Neural progenitor cell (in vitro differentiated cells): Measurements from ENCODE around the gene VCL. TPM values are rescaled to one million over a fixed set of nuclear protein-coding genes. Genes with fewer than 3 reads are reported as not detected.

Source experiments
- DNase-seq: peaks from one replicate; pipeline ENCODE4 v3.0.0-alpha.2; 2016; ENCODE audit warnings: low spot score
- H2AFZ ChIP-seq: fragments of 200-600 bp; sonication (generic); replicated peaks from 2 replicates; pipeline ENCODE4 v1.6.1; 2016; ENCODE audit warnings: antibody characterized with exemption
- H3F3A ChIP-seq: fragments of 200-600 bp; sonication (generic); 2 replicates; pipeline ENCODE4 v1.6.1; 2016; ENCODE audit warnings: antibody characterized with exemption, low read depth
- H3K27ac ChIP-seq: fragments of 200-600 bp; sonication (generic); 2 replicates; pipeline ENCODE4 v1.5.1; 2016; ENCODE audit warnings: mild to moderate bottlenecking
- H3K27me3 ChIP-seq: fragments of 200-600 bp; sonication (generic); 2 replicates; pipeline ENCODE4 v1.6.1; 2016; ENCODE audit warnings: mild to moderate bottlenecking, moderate library complexity
- H3K36me3 ChIP-seq: fragments of 200-600 bp; sonication (generic); 2 replicates; pipeline ENCODE4 v1.5.1; 2016
- H3K4me1 ChIP-seq: fragments of 200-600 bp; sonication (generic); 2 replicates; pipeline ENCODE4 v1.6.1; 2016; ENCODE audit warnings: mixed run types
- H3K4me2 ChIP-seq: fragments of 200-600 bp; sonication (generic); 2 replicates; pipeline ENCODE4 v1.6.1; 2016
- H3K4me3 ChIP-seq: fragments of 200-600 bp; sonication (generic); 2 replicates; pipeline ENCODE4 v1.5.1; 2016
- H3K79me2 ChIP-seq: fragments of 200-600 bp; sonication (generic); 2 replicates; pipeline ENCODE4 v1.6.1; 2016; ENCODE audit warnings: low read depth
- H3K9ac ChIP-seq: fragments of 200-600 bp; sonication (generic); 2 replicates; pipeline ENCODE4 v1.6.1; 2016
- H3K9me3 ChIP-seq: fragments of 200-600 bp; sonication (generic); 2 replicates; pipeline ENCODE4 v1.5.1; 2016; ENCODE audit warnings: low read depth
- H4K20me1 ChIP-seq: fragments of 200-600 bp; sonication (generic); 2 replicates; pipeline ENCODE4 v1.6.1; 2016; ENCODE audit warnings: low read depth
- H3K27ac Mint-ChIP-seq: 3 replicates; pipeline ENCODE4 v1.8.0; 2021; ENCODE audit warnings: mixed read lengths
- H3K27me3 Mint-ChIP-seq: 2 replicates; pipeline ENCODE4 v1.8.0; 2022; ENCODE audit warnings: low read depth, mild to moderate bottlenecking, inconsistent platforms, moderate library complexity, mixed read lengths; ENCODE audit not compliant: insufficient read depth
- H3K36me3 Mint-ChIP-seq: 3 replicates; pipeline ENCODE4 v1.8.0; 2021; ENCODE audit warnings: mixed read lengths
- H3K4me1 Mint-ChIP-seq: 3 replicates; pipeline ENCODE4 v1.8.0; 2021; ENCODE audit warnings: mixed read lengths
- H3K4me3 Mint-ChIP-seq: 3 replicates; pipeline ENCODE4 v1.8.0; 2021; ENCODE audit warnings: mild to moderate bottlenecking, moderate library complexity, mixed read lengths
- H3K9me3 Mint-ChIP-seq: 3 replicates; pipeline ENCODE4 v1.8.0; 2020; ENCODE audit warnings: mixed read lengths
- CTCF ChIP-seq: fragments of 200-600 bp; sonication (generic); IDR thresholded peaks from 2 replicates; pipeline ENCODE4 v1.5.1; 2017; ENCODE audit warnings: antibody characterized with exemption, mild to moderate bottlenecking
- EZH2 ChIP-seq: fragments of 200-600 bp; sonication (generic); IDR thresholded peaks from 2 replicates; pipeline ENCODE4 v1.6.1; 2017; ENCODE audit warnings: antibody characterized with exemption, mild to moderate bottlenecking, moderate library complexity
- EZH2phosphoT487 ChIP-seq: fragments of 200-600 bp; sonication (generic); IDR thresholded peaks from 2 replicates; pipeline ENCODE4 v1.6.1; 2017; ENCODE audit warnings: antibody characterized with exemption
- total RNA-seq: library from RNA; depleted of rRNA; stranded (reverse); fragments of >200 nt; gene quantifications from 2 replicates; pipeline ENCODE4 v1.2.3, GENCODE V29; 2015; ENCODE audit warnings: low replicate concordance

Gene VCL
- total RNA-seq, 1 donor from 2014 or later, result 96.9 TPM

- Mint-ChIP-seq H3K4me1 (peaks cover 38% of the 10 kb centered on the region), H3K36me3 (peaks cover 26% of the 10 kb centered on the region)
- no peaks in the 10 kb centered on the region for H3K36me3 ChIP-seq
Observed at GRCh38 chr10:74076961-74077360, 79.0 kb downstream of the VCL start.

GRCh38 chr10:74077416-74077815 is 79.5 kb downstream of the VCL start:
- Histone ChIP-seq H3K36me3 (no peaks in the 10 kb centered on the region), H3F3A (no peaks in the 10 kb centered on the region), H3K9ac (no peak overlapping the region), H3K27me3 (no peaks in the 10 kb centered on the region), H4K20me1 (no peaks in the 10 kb centered on the region), H3K9me3 (no peaks in the 10 kb centered on the region), H3K79me2 (no peaks in the 10 kb centered on the region), H3K4me1 (peaks cover 9% of the 10 kb centered on the region), H3K27ac (no peak overlapping the region), H2AFZ (no peak overlapping the region), H3K4me2 (no peak overlapping the region), H3K4me3 (no peak overlapping the region)
- no peak for DNase-seq
- Mint-ChIP-seq H3K4me1 (peaks cover 37% of the 10 kb centered on the region), H3K27ac (no peak overlapping the region), H3K36me3 (peaks cover 29% of the 10 kb centered on the region), H3K4me3 (no peak overlapping the region), H3K9me3 (no peaks in the 10 kb centered on the region), H3K27me3 (peaks cover 2% of the 10 kb centered on the region)
- TF ChIP-seq EZH2 (no peak), EZH2phosphoT487 (no peak), CTCF (no peak)

More at GRCh38 chr10:74076961-74077360, 79.0 kb downstream of the VCL start:
- Histone ChIP-seq H3K27ac (no peak overlapping the region), H3K4me1 (peaks cover 9% of the 10 kb centered on the region), H2AFZ (no peak overlapping the region), H3K9me3 (no peaks in the 10 kb centered on the region), H3K9ac (no peak overlapping the region), H3K27me3 (no peaks in the 10 kb centered on the region), H3K4me3 (no peak overlapping the region), H3F3A (no peaks in the 10 kb centered on the region), H3K79me2 (no peaks in the 10 kb centered on the region), H4K20me1 (no peaks in the 10 kb centered on the region), H3K4me2 (no peak overlapping the region)
- Mint-ChIP-seq H3K27me3 (peaks cover 2% of the 10 kb centered on the region), H3K27ac (no peak overlapping the region), H3K4me3 (no peak overlapping the region), H3K9me3 (no peaks in the 10 kb centered on the region)
- no peak for TF ChIP-seq CTCF
- no peak for TF ChIP-seq EZH2
- TF ChIP-seq EZH2phosphoT487, result no peak
- no peak for DNase-seq

- Histone ChIP-seq H3K4me1 (peaks cover 9% of the 10 kb centered on the region), H3K9me3 (no peaks in the 10 kb centered on the region), H2AFZ (no peak overlapping the region), H3K4me2 (no peak overlapping the region), H3K9ac (no peak overlapping the region), H3F3A (no peaks in the 10 kb centered on the region), H3K36me3 (no peaks in the 10 kb centered on the region), H3K27ac (no peak overlapping the region), H3K27me3 (no peaks in the 10 kb centered on the region), H3K79me2 (no peaks in the 10 kb centered on the region), H4K20me1 (no peaks in the 10 kb centered on the region), H3K4me3 (no peak overlapping the region)
- Mint-ChIP-seq H3K27ac (peak overlapping the region; percentile 32), H3K36me3 (peaks cover 27% of the 10 kb centered on the region), H3K4me1 (peaks cover 35% of the 10 kb centered on the region), H3K4me3 (no peak overlapping the region), H3K27me3 (peaks cover 2% of the 10 kb centered on the region), H3K9me3 (no peaks in the 10 kb centered on the region)
- no peak for DNase-seq
- TF ChIP-seq CTCF, result no peak
- TF ChIP-seq EZH2, result no peak
- no peak for TF ChIP-seq EZH2phosphoT487
Observed at GRCh38 chr10:74078037-74078436, 80.1 kb downstream of the VCL start.
